ENCODE data around the gene PPP1R12B. TPM values are rescaled to one million over a fixed set of nuclear protein-coding genes. Genes with fewer than 3 reads are reported as not detected.
"Not testable (repeated sequence)": the region's sequence is repeated elsewhere in the genome, so short reads cannot be mapped to it uniquely, and the experiment has no call there.

The PPP1R12B gene
- total RNA-seq, 1 donor from 2014 or later, result 61.6 TPM

- peaks cover 16% of the 10 kb centered on the region for H3K36me3 Mint-ChIP-seq
- no peaks in the 10 kb centered on the region for H3K9me3 Mint-ChIP-seq
- no peak overlapping the region for H3K27ac Mint-ChIP-seq
- H3K4me1 Mint-ChIP-seq, result peaks cover 11% of the 10 kb centered on the region
- DNase-seq (ENCODE audit: low spot score in 2 of 2, unreplicated experiment in 2 of 2), result no peak
- TF ChIP-seq CTCF (IDR thresholded peaks at IDR 0.05; ENCODE audit: unreplicated experiment), result no peak
- no peaks in the 10 kb centered on the region for H3K27me3 Mint-ChIP-seq (ENCODE audit: low read depth)
- H3K4me3 Mint-ChIP-seq, result no peak overlapping the region
These were observed 84.9 kb downstream of the PPP1R12B start for GRCh38 chr1:202433155-202434043.

GRCh38 chr1:202434059-202434458 lies 85.6 kb downstream of the PPP1R12B start:
- DNase-seq (ENCODE audit: low spot score in 2 of 2, unreplicated experiment in 2 of 2), result no peak
- Mint-ChIP-seq H3K36me3 (peaks cover 21% of the 10 kb centered on the region), H3K27me3 (ENCODE audit: low read depth) (no peaks in the 10 kb centered on the region), H3K4me1 (peaks cover 5% of the 10 kb centered on the region), H3K4me3 (no peak overlapping the region), H3K9me3 (no peaks in the 10 kb centered on the region), H3K27ac (no peak overlapping the region)
- TF ChIP-seq CTCF (IDR thresholded peaks at IDR 0.05; ENCODE audit: unreplicated experiment), result no peak

- TF ChIP-seq CTCF (IDR thresholded peaks at IDR 0.05; ENCODE audit: unreplicated experiment), result no peak
- Mint-ChIP-seq H3K27ac (no peak overlapping the region), H3K27me3 (ENCODE audit: low read depth) (no peaks in the 10 kb centered on the region), H3K4me1 (peaks cover 5% of the 10 kb centered on the region), H3K36me3 (peaks cover 35% of the 10 kb centered on the region), H3K4me3 (no peak overlapping the region), H3K9me3 (no peaks in the 10 kb centered on the region)
- no peak for DNase-seq (ENCODE audit: low spot score in 2 of 2, unreplicated experiment in 2 of 2)
These were observed 90.1 kb downstream of the PPP1R12B start for GRCh38 chr1:202438393-202439174.

- TF ChIP-seq CTCF (IDR thresholded peaks at IDR 0.05; ENCODE audit: unreplicated experiment), result no peak
- Mint-ChIP-seq H3K27me3 (ENCODE audit: low read depth) (no peaks in the 10 kb centered on the region), H3K36me3 (peaks cover 41% of the 10 kb centered on the region), H3K27ac (no peak overlapping the region), H3K4me3 (no peak overlapping the region), H3K9me3 (no peaks in the 10 kb centered on the region), H3K4me1 (peaks cover 5% of the 10 kb centered on the region)
- DNase-seq (ENCODE audit: low spot score in 2 of 2, unreplicated experiment in 2 of 2), result peak in 1 of 2 experiments; percentile 19
These were observed 90.8 kb downstream of the PPP1R12B start for GRCh38 chr1:202439308-202439707.

- not testable (repeated sequence) for H3K27me3 Mint-ChIP-seq (ENCODE audit: low read depth); DNase-seq (ENCODE audit: low spot score in 2 of 2, unreplicated experiment in 2 of 2); H3K9me3 Mint-ChIP-seq
These were observed 99.6 kb downstream of the PPP1R12B start for GRCh38 chr1:202448140-202448539.

GRCh38 chr1:202451641-202452040 lies 103.1 kb downstream of the PPP1R12B start:
- not testable (repeated sequence) for H3K4me3 Mint-ChIP-seq; DNase-seq (ENCODE audit: low spot score in 2 of 2, unreplicated experiment in 2 of 2); H3K27ac Mint-ChIP-seq; H3K9me3 Mint-ChIP-seq; H3K27me3 Mint-ChIP-seq (ENCODE audit: low read depth)
- Mint-ChIP-seq H3K36me3 (peaks cover 35% of the 10 kb centered on the region), H3K4me1 (peaks cover 14% of the 10 kb centered on the region)

More at GRCh38 chr1:202448140-202448539, 99.6 kb downstream of the PPP1R12B start:
- H3K27ac Mint-ChIP-seq, H3K4me3 Mint-ChIP-seq, H3K4me1 Mint-ChIP-seq: not testable (repeated sequence)
- peaks cover 36% of the 10 kb centered on the region for H3K36me3 Mint-ChIP-seq

All from mesothelial cell of epicardium (in vitro differentiated cells).